Measurements from ENCODE around the gene ASTN2.

ASTN2 gene

GRCh38 chr9:117306032-117306431 is 108.8 kb downstream of the ASTN2 start:
- Histone ChIP-seq H3K4me3 (IDR thresholded peaks at IDR 0.05; ENCODE audit: insufficient read depth, low read depth, low read length) (no peak overlapping the region), H3K4me2 (no peak overlapping the region), H2AFZ (ENCODE audit: low read depth) (no peak overlapping the region), H3K36me3 (ENCODE audit: insufficient read depth) (no peaks in the 10 kb centered on the region), H4K20me1 (ENCODE audit: insufficient read depth) (no peaks in the 10 kb centered on the region), H3K79me2 (ENCODE audit: insufficient read depth, low read depth) (no peaks in the 10 kb centered on the region), H3K27me3 (ENCODE audit: insufficient read depth, low read depth) (no peaks in the 10 kb centered on the region), H3K27ac (no peak overlapping the region), H3K9ac (no peak overlapping the region), H3K4me1 (ENCODE audit: low read depth, poor library complexity, severe bottlenecking) (no peaks in the 10 kb centered on the region)
- TF ChIP-seq CTCF (conservative IDR thresholded peaks at IDR 0.05; ENCODE audit: low read depth, low read length), result no peak

GRCh38 chr9:117305454-117305853 is 109.4 kb downstream of the ASTN2 start:
- TF ChIP-seq CTCF (conservative IDR thresholded peaks at IDR 0.05; ENCODE audit: low read depth, low read length), result no peak
- no peak overlapping the region for H3K4me2 ChIP-seq
- no peak overlapping the region for H3K27ac ChIP-seq
- no peak overlapping the region for H3K9ac ChIP-seq
- H3K4me3 ChIP-seq (IDR thresholded peaks at IDR 0.05; ENCODE audit: insufficient read depth, low read depth, low read length), result no peak overlapping the region
- H3K36me3 ChIP-seq (ENCODE audit: insufficient read depth), result no peaks in the 10 kb centered on the region
- H3K27me3 ChIP-seq (ENCODE audit: insufficient read depth, low read depth), result no peaks in the 10 kb centered on the region
- H4K20me1 ChIP-seq (ENCODE audit: insufficient read depth), result no peaks in the 10 kb centered on the region
- no peaks in the 10 kb centered on the region for H3K79me2 ChIP-seq (ENCODE audit: insufficient read depth, low read depth)
- H3K4me1 ChIP-seq (ENCODE audit: low read depth, poor library complexity, severe bottlenecking), result no peaks in the 10 kb centered on the region
- H2AFZ ChIP-seq (ENCODE audit: low read depth), result no peak overlapping the region

- H2AFZ ChIP-seq (ENCODE audit: low read depth), result no peak overlapping the region
- no peaks in the 10 kb centered on the region for H3K27me3 ChIP-seq (ENCODE audit: insufficient read depth, low read depth)
- no peaks in the 10 kb centered on the region for H3K36me3 ChIP-seq (ENCODE audit: insufficient read depth)
- H3K4me1 ChIP-seq (ENCODE audit: low read depth, poor library complexity, severe bottlenecking), result no peaks in the 10 kb centered on the region
- no peak overlapping the region for H3K9ac ChIP-seq
- no peak overlapping the region for H3K4me2 ChIP-seq
- no peak overlapping the region for H3K27ac ChIP-seq
- no peaks in the 10 kb centered on the region for H4K20me1 ChIP-seq (ENCODE audit: insufficient read depth)
- no peaks in the 10 kb centered on the region for H3K79me2 ChIP-seq (ENCODE audit: insufficient read depth, low read depth)
- H3K4me3 ChIP-seq (IDR thresholded peaks at IDR 0.05; ENCODE audit: insufficient read depth, low read depth, low read length), result no peak overlapping the region
- TF ChIP-seq CTCF (conservative IDR thresholded peaks at IDR 0.05; ENCODE audit: low read depth, low read length), result no peak
Measured at GRCh38 chr9:117304549-117304948, 110.3 kb downstream of the ASTN2 start.

- H3K4me1 ChIP-seq (ENCODE audit: low read depth, poor library complexity, severe bottlenecking), result no peaks in the 10 kb centered on the region
- no peak overlapping the region for H3K4me2 ChIP-seq
- no peak overlapping the region for H3K27ac ChIP-seq
- no peak overlapping the region for H3K4me3 ChIP-seq (IDR thresholded peaks at IDR 0.05; ENCODE audit: insufficient read depth, low read depth, low read length)
- H3K79me2 ChIP-seq (ENCODE audit: insufficient read depth, low read depth), result no peaks in the 10 kb centered on the region
- H3K9ac ChIP-seq, result no peak overlapping the region
- H3K36me3 ChIP-seq (ENCODE audit: insufficient read depth), result no peaks in the 10 kb centered on the region
- TF ChIP-seq CTCF (conservative IDR thresholded peaks at IDR 0.05; ENCODE audit: low read depth, low read length), result no peak
- H4K20me1 ChIP-seq (ENCODE audit: insufficient read depth), result no peaks in the 10 kb centered on the region
- H3K27me3 ChIP-seq (ENCODE audit: insufficient read depth, low read depth), result no peaks in the 10 kb centered on the region
- H2AFZ ChIP-seq (ENCODE audit: low read depth), result no peak overlapping the region
Measured at GRCh38 chr9:117303643-117304230, 111.1 kb downstream of the ASTN2 start.
